HG02642 (cell line): ENCODE results near the gene NGDN.
"Not testable (repeated sequence)": the region's sequence is repeated elsewhere in the genome, so short reads cannot be mapped to it uniquely, and the experiment has no call there.

Experiments
- ATAC-seq: cut with Tn5 transposase; IDR thresholded peaks from one replicate; pipeline ENCODE4 v1.9.1; 2021; ENCODE audit warnings: mild to moderate bottlenecking; ENCODE audit not compliant: unreplicated experiment, poor library complexity

NGDN gene

GRCh38 chr14:23438101-23438971 lies 31.2 kb upstream of the NGDN start:
- no peak for ATAC-seq

GRCh38 chr14:23439107-23439835 lies 30.2 kb upstream of the NGDN start:
- ATAC-seq, result no peak

- no peak for ATAC-seq
These were observed 28.4 kb upstream of the NGDN start for GRCh38 chr14:23441076-23441475.

GRCh38 chr14:23442721-23443356 lies 26.7 kb upstream of the NGDN start:
- no peak for ATAC-seq

- no peak for ATAC-seq
These were observed 26.1 kb upstream of the NGDN start for GRCh38 chr14:23443411-23443812.

- ATAC-seq, result no peak
These were observed 25.6 kb upstream of the NGDN start for GRCh38 chr14:23443881-23444280.

GRCh38 chr14:23444314-23444713 lies 25.2 kb upstream of the NGDN start:
- no peak for ATAC-seq

- ATAC-seq, result no peak
These were observed 23.7 kb upstream of the NGDN start for GRCh38 chr14:23445773-23446172.

- ATAC-seq, result no peak
These were observed 23.1 kb upstream of the NGDN start for GRCh38 chr14:23446291-23446851.

- ATAC-seq, result no peak
These were observed 21.8 kb upstream of the NGDN start for GRCh38 chr14:23447361-23448350.

- no peak for ATAC-seq
These were observed 20.2 kb upstream of the NGDN start for GRCh38 chr14:23449314-23449713.

- no peak for ATAC-seq
These were observed 19.1 kb upstream of the NGDN start for GRCh38 chr14:23450379-23450778.

GRCh38 chr14:23452237-23452636 lies 17.3 kb upstream of the NGDN start:
- no peak for ATAC-seq

GRCh38 chr14:23454445-23454856 lies 15.1 kb upstream of the NGDN start:
- no peak for ATAC-seq

GRCh38 chr14:23456883-23457586 lies 12.5 kb upstream of the NGDN start:
- ATAC-seq, result not testable (repeated sequence)

- no peak for ATAC-seq
These were observed 11.7 kb upstream of the NGDN start for GRCh38 chr14:23457587-23458445.

- ATAC-seq, result no peak
These were observed 8.5 kb upstream of the NGDN start for GRCh38 chr14:23460960-23461359.

- no peak for ATAC-seq
These were observed 4.8 kb upstream of the NGDN start for GRCh38 chr14:23464700-23465099.
